OCI-M2 (cell line): ENCODE data around the gene DNAJC2.

Experiments
- DNase-seq: peaks from one replicate; lab custom pipeline; 2025; ENCODE audit not compliant: unreplicated experiment; lab: John Stamatoyannopoulos, UW

DNAJC2 gene, protein sequence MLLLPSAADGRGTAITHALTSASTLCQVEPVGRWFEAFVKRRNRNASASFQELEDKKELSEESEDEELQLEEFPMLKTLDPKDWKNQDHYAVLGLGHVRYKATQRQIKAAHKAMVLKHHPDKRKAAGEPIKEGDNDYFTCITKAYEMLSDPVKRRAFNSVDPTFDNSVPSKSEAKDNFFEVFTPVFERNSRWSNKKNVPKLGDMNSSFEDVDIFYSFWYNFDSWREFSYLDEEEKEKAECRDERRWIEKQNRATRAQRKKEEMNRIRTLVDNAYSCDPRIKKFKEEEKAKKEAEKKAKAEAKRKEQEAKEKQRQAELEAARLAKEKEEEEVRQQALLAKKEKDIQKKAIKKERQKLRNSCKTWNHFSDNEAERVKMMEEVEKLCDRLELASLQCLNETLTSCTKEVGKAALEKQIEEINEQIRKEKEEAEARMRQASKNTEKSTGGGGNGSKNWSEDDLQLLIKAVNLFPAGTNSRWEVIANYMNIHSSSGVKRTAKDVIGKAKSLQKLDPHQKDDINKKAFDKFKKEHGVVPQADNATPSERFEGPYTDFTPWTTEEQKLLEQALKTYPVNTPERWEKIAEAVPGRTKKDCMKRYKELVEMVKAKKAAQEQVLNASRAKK

GRCh38 chr7:103344453-103345149, at the start of gene DNAJC2:
Gene DNAJC2, minus strand, starts transcription at chr7:103344767. Its CDS starts 145 bp downstream, at chr7:103344622.
- peak; percentile 55 for DNase-seq

GRCh38 chr7:103391976-103392375, 47.4 kb upstream of the DNAJC2 start:
- no peak for DNase-seq

DNA sequence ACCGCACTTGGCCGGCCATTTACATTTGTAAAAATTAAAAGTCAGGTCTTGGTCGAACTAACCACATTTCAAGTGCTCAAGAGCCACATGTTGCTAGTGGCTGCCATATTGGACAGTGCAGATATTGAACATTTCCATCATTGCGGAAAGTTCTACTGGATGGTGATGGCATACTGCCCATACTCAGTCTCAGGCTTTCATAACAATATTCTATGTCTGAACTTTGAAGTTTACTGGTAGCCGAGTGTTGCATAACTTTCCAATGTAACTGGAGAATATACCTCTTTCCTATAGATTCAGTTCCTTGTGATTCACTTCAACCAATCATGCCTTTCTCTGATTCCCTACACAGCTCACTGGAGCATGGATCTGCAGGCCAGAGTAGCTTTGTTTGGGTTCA, 46.6 kb upstream of the DNAJC2 start:
- DNase-seq, result no peak

- DNase-seq, result no peak
Measured at GRCh38 chr7:103389263-103389662, 44.7 kb upstream of the DNAJC2 start.

DNA sequence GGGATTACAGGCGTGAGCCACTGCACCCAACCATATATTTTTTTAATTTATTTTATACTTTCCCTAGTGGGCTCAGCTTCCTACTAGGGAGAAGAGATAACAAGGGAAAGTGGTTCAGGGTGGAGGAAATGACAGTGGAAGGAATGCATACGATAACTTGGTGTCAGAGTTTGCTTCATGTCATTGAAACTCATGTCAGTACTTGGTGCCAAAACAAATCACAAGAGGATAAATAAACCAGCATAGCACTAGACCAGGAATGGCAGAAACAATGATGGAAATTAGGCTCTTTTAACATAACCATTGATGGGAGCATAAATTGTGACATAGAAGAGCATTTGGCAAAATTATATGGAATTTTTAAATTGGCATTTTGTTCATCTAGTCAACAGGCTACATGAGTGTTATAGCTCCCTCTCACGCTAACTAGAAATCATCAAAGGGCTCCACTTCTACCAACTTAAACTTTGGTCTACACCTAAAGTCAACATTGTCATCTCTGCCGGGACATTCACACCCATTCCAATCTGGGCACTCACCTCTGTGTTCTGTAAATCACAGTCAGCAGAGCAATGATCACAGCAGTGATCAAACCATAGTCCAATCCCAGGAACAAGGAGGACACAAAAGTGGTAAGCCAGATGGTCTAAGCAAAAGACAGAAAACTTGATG, 44.0 kb upstream of the DNAJC2 start:
- DNase-seq, result no peak

DNA sequence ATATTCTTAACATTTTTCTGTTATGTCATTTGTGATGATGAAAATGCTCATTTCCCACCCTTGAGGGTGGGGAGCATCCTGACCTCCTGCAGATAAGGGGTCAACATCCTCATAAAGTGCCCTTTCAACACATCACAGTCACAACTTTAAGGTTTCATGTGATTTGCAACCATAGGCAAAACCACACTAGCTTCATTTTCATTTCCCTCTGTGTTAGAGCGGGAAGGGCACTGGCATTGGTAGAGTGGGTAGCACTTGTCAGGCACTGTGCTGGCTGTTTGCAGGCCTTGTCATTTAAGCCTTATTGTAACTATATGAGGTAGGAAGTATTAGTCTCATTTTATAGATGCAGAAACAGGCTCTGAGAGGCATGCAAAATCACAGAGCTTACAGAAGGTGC, 42.7 kb upstream of the DNAJC2 start:
- no peak for DNase-seq

DNA sequence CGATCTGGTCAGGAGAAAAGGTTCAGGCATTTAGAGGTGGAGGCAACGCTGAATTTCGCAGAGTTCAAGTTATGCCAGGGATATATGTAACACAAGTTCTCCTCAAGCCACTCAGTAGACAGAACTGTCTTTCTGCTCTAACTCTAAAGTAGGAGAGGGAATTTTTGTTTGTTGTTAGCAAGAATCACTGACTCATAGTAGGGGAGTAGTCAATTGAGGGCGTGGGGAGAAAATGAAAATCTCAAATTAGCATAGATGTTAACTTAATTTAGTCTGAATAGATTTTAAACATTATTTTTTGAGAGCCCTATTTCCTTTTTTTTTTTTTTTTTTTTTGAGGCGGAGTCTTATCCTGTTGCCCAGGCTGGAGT, 37.5 kb upstream of the DNAJC2 start:
- DNase-seq, result no peak

- no peak for DNase-seq
Measured at GRCh38 chr7:103381280-103382031, 36.9 kb upstream of the DNAJC2 start.

DNA sequence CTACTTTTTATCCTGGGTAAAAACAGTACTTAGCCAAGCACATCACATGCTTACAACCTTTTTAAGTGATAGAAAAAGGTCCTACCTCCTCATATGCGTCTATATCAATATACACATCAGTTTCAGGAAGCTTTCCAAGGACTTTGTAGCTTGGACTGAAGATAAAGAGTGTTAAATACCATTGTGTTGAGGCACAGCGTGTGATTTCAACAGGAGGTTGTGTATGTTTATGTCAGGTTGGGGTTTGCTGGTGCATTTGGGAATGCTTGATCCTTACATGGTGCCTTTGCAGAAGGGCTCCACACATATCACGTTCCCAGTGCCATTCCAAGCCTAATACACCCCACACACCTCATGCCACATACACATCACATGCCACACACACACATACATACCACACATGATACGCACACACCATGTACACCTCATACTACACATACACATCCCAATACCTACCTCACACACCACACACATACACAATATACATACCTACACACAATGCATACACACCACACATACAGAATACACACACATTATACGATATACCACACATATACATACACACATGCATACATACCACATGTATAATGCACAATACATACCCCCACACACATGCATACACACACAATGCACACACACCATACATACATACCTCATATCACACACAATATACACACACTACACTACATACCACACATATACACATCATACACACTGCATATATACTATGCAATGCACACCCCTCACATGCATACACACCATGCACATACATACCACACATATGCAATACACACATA, 36.0 kb upstream of the DNAJC2 start:
- DNase-seq, result no peak

DNA sequence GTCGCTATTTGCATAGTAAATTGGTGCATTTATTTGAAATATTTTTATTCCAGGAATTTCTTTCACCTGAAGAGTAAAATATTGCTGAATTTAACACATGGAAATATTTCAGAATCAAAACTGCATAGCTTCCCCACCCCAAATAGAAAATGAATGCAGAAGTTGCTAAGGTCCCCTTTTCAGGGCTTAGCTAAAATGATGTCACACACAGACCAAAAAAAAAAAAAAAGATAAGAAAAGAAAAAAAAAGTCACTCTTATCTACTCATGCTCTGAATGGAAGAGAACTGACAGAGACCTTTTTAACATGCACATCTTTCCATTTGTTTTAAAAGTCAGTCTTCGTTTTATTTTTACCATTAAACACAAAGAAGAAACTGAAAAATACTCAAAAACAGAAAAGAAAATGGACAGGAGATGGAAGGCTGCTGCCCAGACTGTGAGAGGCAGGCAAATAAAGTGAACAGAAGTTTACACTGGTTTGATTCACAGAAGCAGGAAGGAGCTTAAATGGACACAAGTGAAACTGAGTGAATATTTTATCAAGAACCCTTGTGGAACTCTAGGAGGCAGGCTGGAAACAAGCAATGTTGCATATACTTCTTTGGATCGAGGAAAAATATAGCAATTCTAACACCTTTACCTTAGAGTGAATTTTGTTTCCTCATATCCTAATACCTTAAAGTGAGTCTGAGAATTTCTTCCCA, 34.9 kb upstream of the DNAJC2 start:
- no peak for DNase-seq

DNA sequence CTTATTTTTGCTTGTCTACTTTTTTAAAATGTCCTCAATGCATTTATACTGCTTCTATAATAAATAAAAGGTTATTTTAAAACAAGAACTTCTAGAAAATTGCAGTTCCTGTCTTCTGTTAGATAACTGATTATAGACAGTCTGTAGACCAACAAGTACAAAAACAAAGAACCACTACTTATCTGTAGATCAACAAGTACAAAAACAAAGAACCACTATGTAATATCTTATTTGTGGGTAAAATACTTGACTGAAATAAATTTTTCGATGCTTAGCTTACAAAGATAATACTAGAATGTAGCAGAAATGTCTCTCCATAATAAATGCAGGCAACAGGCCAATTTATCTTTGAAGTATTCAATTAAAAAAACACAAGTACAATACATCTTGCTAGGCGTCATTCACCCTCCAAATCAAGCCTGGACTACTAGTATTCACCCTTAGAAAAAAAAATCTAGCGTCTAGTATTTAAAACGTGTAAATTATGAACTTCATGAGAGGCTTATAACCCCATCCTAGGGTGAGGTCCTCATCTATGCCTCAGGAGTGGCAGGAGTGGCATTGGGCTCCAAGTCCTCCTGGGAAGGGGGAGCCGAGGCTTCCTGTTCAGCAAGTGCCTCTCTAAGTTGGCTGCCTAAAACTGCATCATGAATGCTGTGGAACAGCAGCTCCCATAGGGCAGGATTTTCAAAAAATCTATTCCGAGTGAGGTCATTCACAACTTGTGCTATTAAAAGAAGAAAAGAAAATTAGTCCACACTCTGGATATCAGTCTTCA, 29.5 kb upstream of the DNAJC2 start:
- DNase-seq, result no peak

DNA sequence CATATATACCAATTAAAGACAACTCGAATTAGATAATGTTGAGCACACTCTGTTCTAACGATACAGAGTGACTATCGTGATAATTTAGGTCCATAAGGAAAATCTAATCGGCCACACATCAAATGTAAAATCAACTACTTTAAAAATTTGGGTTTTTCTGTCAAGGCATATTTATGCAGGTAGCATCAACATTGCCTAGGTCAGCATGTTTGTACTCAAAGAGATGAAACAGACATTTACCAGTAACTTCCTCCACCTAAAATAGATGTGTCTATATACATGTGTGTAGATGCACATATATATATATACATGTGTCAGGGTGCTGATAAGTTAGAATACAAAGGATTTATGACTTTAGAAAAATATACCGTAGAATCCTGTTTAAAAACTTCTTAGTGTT, 24.9 kb upstream of the DNAJC2 start:
- DNase-seq, result no peak

DNA sequence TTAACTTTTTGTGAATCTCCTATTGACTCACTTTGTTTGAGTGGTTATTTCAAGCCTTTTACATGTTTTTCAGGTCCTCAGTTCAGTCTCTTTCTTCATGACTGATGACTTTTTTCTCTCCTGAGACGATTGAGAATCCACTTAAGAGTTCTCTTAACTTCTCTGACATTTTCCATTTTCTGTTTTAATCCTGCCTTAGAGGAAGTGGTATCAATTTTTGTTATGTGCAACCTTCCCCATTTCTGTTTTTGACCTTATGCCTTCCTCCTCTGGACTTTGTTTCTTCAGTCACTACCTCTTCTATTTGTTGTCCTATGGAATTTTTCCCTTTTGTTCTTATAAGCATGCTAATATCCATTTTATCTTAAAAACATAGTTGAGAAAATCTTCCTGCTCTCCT, 5.2 kb upstream of the DNAJC2 start:
- no peak for DNase-seq

DNA sequence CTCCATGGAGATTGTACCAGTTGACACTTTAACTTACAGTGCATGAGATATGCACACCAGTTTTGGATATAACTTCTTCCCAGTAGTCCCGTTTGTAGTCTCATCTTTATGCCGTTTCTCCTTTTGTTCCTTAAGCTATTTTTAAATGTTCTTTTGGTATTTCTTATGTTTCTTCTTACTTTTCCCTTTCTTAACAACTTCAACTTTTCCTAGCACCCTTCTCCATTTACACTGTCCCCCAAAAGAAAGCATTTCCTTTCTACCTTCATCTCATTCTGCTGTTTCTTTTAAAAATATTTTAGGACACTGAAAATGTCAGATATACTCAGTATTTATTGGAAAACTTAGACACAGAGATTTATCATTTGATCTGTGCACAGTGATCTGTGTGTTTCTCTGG, 4.4 kb upstream of the DNAJC2 start:
- no peak for DNase-seq

DNA sequence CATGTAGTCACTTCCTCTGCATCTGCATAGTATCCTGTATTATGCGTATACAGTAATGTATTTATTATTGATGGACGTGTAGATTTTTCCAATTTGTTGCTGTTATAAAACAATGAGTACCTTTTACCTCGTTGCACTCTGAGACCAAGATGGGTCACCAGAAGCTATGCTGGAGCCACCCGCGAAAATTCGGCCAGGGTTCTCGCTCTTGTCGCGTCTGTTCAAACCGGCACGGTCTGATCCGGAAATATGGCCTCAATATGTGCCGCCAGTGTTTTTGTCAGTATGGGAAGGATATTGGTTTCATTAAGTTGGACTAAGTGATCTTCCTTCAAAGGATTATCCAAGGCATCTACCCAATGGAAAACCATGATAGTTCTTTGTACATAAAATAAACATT, 3.9 kb upstream of the DNAJC2 start:
- DNase-seq, result no peak

GRCh38 chr7:103347507-103348267, 3.1 kb upstream of the DNAJC2 start, which contains the start of gene PSMC2:
Gene PSMC2, plus strand, starts transcription at chr7:103347643. Its CDS starts 69 bp downstream, at chr7:103347712.
- DNase-seq, result peak; percentile 60

DNA sequence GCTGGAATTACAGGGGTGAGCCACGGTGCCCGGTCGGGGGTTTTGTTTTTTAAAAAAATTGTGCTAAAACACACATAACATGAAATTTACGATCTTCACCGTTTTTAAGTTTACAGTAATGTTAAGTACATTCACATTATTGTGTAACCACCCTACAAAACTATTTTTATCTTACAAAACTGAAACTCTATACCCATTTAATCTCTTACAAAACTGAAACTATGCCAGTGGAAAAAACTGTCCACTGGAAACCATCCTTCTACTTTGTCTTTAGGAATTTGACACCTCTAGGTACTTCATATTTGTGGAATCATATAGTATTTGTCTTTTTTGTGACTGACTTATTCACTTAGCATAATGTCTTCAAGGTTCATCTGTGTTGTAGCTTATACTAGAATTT, 1.8 kb upstream of the DNAJC2 start:
- DNase-seq, result no peak
